ENCODE measurements around the gene ARHGAP21.

The ARHGAP21 gene

GRCh38 chr10:24597961-24598360 lies 125.7 kb downstream of the ARHGAP21 start:
- H3K9me3 ChIP-seq (ENCODE audit: control insufficient read depth, insufficient read depth, low read length) = no peaks in the 10 kb centered on the region
- H3K27me3 ChIP-seq (ENCODE audit: control insufficient read depth, insufficient read depth, low read length) = no peaks in the 10 kb centered on the region
- no peaks in the 10 kb centered on the region for H3K4me1 ChIP-seq (ENCODE audit: control insufficient read depth, insufficient read depth, low read length)
- no peak overlapping the region for H3K4me3 ChIP-seq (ENCODE audit: low read depth, low read length)
- H3K9ac ChIP-seq (ENCODE audit: low read depth, low read length) = no peak overlapping the region
- peaks cover 92% of the 10 kb centered on the region for H3K36me3 ChIP-seq (ENCODE audit: control insufficient read depth, insufficient read depth, low read length)
- H3K27ac ChIP-seq (ENCODE audit: low read depth, low read length) = no peak overlapping the region

DNA sequence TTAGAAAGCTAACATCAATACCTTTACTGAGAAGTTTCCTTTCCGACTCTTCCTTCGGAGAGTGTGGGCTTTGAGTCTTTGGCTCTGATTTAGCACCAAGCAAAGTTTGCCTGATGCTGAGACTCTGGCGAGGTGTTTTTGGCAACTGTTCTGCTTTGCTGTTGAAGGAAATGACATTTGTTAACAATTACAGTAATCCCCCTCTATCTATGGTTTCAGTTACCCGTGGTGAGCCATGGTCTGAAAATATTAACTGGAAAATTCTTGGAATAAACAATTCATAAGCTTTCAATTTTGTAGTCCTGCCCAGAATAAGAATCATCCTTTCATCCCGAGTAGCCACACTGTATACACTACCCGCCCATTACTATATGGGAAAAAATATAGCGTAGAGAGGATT lies 126.3 kb downstream of the ARHGAP21 start:
- Histone ChIP-seq H3K36me3 (ENCODE audit: control insufficient read depth, insufficient read depth, low read length) (peaks cover 93% of the 10 kb centered on the region), H3K27me3 (ENCODE audit: control insufficient read depth, insufficient read depth, low read length) (no peaks in the 10 kb centered on the region), H3K27ac (ENCODE audit: low read depth, low read length) (no peak overlapping the region)

DNA sequence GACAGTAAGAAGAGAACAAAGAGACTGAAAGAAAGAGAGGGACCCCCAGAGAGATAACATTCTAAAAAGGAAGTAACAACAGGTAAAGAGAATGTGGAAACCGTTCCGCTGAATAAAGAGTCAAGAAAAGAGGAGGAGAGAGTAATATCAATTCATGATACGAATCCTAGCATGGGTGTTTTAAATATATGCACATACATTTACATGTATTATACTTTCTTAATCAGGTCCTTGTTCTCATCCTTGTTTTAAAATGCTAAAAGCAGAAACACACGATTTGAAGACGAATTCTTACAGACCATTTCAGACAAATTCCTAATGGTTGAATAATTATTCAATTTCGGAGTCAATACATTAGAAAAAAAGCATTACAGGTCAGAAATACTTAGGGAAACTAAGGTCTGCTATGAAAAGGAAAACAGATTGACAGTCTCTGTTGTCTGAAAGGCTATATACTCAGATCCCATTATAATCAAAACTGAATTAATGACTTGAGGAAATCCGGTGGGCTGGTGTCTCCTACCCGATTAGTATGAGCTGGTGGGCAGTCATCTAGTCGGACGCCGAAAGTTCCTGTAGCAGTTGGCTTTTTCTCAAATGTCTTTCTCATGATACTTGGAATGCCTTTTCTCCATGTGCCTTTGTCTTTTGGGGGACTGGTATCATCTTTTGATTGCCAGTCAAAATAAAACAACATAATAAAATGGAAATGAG lies 127.3 kb downstream of the ARHGAP21 start:
- Histone ChIP-seq H3K27ac (ENCODE audit: low read depth, low read length) (no peak overlapping the region), H3K4me1 (ENCODE audit: control insufficient read depth, insufficient read depth, low read length) (no peaks in the 10 kb centered on the region), H3K36me3 (ENCODE audit: control insufficient read depth, insufficient read depth, low read length) (peaks cover 94% of the 10 kb centered on the region), H3K27me3 (ENCODE audit: control insufficient read depth, insufficient read depth, low read length) (no peaks in the 10 kb centered on the region), H3K4me3 (ENCODE audit: low read depth, low read length) (no peak overlapping the region), H3K9me3 (ENCODE audit: control insufficient read depth, insufficient read depth, low read length) (no peaks in the 10 kb centered on the region), H3K9ac (ENCODE audit: low read depth, low read length) (no peak overlapping the region)

More for the DNA sequence above, 126.3 kb downstream of the ARHGAP21 start:
- no peaks in the 10 kb centered on the region for H3K4me1 ChIP-seq (ENCODE audit: control insufficient read depth, insufficient read depth, low read length)
- no peak overlapping the region for H3K9ac ChIP-seq (ENCODE audit: low read depth, low read length)
- H3K4me3 ChIP-seq (ENCODE audit: low read depth, low read length) = no peak overlapping the region
- H3K9me3 ChIP-seq (ENCODE audit: control insufficient read depth, insufficient read depth, low read length) = no peaks in the 10 kb centered on the region

GRCh38 chr10:24590697-24591457 lies 132.8 kb downstream of the ARHGAP21 start:
- Histone ChIP-seq H3K36me3 (ENCODE audit: control insufficient read depth, insufficient read depth, low read length) (peaks cover 98% of the 10 kb centered on the region), H3K27me3 (ENCODE audit: control insufficient read depth, insufficient read depth, low read length) (no peaks in the 10 kb centered on the region), H3K4me3 (ENCODE audit: low read depth, low read length) (no peak overlapping the region), H3K4me1 (ENCODE audit: control insufficient read depth, insufficient read depth, low read length) (no peaks in the 10 kb centered on the region), H3K9ac (ENCODE audit: low read depth, low read length) (no peak overlapping the region), H3K9me3 (ENCODE audit: control insufficient read depth, insufficient read depth, low read length) (no peaks in the 10 kb centered on the region), H3K27ac (ENCODE audit: low read depth, low read length) (no peak overlapping the region)

GRCh38 chr10:24589265-24589664 lies 134.4 kb downstream of the ARHGAP21 start:
- Histone ChIP-seq H3K9me3 (ENCODE audit: control insufficient read depth, insufficient read depth, low read length) (no peaks in the 10 kb centered on the region), H3K27me3 (ENCODE audit: control insufficient read depth, insufficient read depth, low read length) (no peaks in the 10 kb centered on the region), H3K27ac (ENCODE audit: low read depth, low read length) (no peak overlapping the region), H3K9ac (ENCODE audit: low read depth, low read length) (no peak overlapping the region), H3K4me3 (ENCODE audit: low read depth, low read length) (no peak overlapping the region), H3K4me1 (ENCODE audit: control insufficient read depth, insufficient read depth, low read length) (no peaks in the 10 kb centered on the region), H3K36me3 (ENCODE audit: control insufficient read depth, insufficient read depth, low read length) (peaks cover 87% of the 10 kb centered on the region)

- H3K4me3 ChIP-seq (ENCODE audit: low read depth, low read length) = no peak overlapping the region
- peaks cover 6% of the 10 kb centered on the region; the same call in 1 of the 2 replicates for H3K4me1 ChIP-seq (ENCODE audit: control insufficient read depth, insufficient read depth, low read length)
- H3K9me3 ChIP-seq (ENCODE audit: control insufficient read depth, insufficient read depth, low read length) = no peaks in the 10 kb centered on the region
- H3K27me3 ChIP-seq (ENCODE audit: control insufficient read depth, insufficient read depth, low read length) = no peaks in the 10 kb centered on the region
- H3K36me3 ChIP-seq (ENCODE audit: control insufficient read depth, insufficient read depth, low read length) = peaks cover 14% of the 10 kb centered on the region
- H3K9ac ChIP-seq (ENCODE audit: low read depth, low read length) = no peak overlapping the region
- peak overlapping the region; percentile 13 for H3K27ac ChIP-seq (ENCODE audit: low read depth, low read length)
These were observed 143.8 kb downstream of the ARHGAP21 start for GRCh38 chr10:24579906-24580305.

DNA sequence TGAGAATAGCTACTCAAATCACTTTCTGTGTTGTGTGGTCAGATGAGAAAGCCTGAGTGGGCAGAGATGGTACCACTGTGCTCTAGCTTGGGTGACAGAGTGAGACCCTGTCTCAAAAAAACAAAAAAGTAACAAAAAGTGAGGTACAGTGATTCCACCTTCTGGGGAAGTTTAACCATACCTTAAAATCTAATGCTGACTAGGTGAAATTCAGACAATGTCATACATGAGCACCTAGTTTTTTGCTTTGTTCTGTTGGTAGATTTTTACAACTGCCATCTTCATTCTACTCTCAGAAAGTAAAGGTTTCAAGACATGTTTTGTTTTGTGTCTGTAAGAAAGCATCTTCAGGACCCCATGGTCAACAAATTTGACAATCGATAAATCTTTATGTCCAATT lies 144.2 kb downstream of the ARHGAP21 start:
- Histone ChIP-seq H3K27me3 (ENCODE audit: control insufficient read depth, insufficient read depth, low read length) (no peaks in the 10 kb centered on the region), H3K27ac (ENCODE audit: low read depth, low read length) (no peak overlapping the region), H3K9ac (ENCODE audit: low read depth, low read length) (no peak overlapping the region), H3K4me1 (ENCODE audit: control insufficient read depth, insufficient read depth, low read length) (peaks cover 6% of the 10 kb centered on the region; the same call in 1 of the 2 replicates), H3K9me3 (ENCODE audit: control insufficient read depth, insufficient read depth, low read length) (no peaks in the 10 kb centered on the region), H3K36me3 (ENCODE audit: control insufficient read depth, insufficient read depth, low read length) (peaks cover 14% of the 10 kb centered on the region), H3K4me3 (ENCODE audit: low read depth, low read length) (no peak overlapping the region)

GRCh38 chr10:24575481-24576002 lies 148.1 kb downstream of the ARHGAP21 start:
- H3K9me3 ChIP-seq (ENCODE audit: control insufficient read depth, insufficient read depth, low read length) = no peaks in the 10 kb centered on the region
- H3K27ac ChIP-seq (ENCODE audit: low read depth, low read length) = no peak overlapping the region
- H3K36me3 ChIP-seq (ENCODE audit: control insufficient read depth, insufficient read depth, low read length) = no peaks in the 10 kb centered on the region
- peaks cover 4% of the 10 kb centered on the region; the same call in 1 of the 2 replicates for H3K4me1 ChIP-seq (ENCODE audit: control insufficient read depth, insufficient read depth, low read length)
- H3K4me3 ChIP-seq (ENCODE audit: low read depth, low read length) = no peak overlapping the region
- no peaks in the 10 kb centered on the region for H3K27me3 ChIP-seq (ENCODE audit: control insufficient read depth, insufficient read depth, low read length)
- no peak overlapping the region for H3K9ac ChIP-seq (ENCODE audit: low read depth, low read length)

- H3K4me1 ChIP-seq (ENCODE audit: control insufficient read depth, insufficient read depth, low read length) = peaks cover 1% of the 10 kb centered on the region; the same call in 1 of the 2 replicates
- no peak overlapping the region for H3K27ac ChIP-seq (ENCODE audit: low read depth, low read length)
- no peak overlapping the region for H3K4me3 ChIP-seq (ENCODE audit: low read depth, low read length)
- no peak overlapping the region for H3K9ac ChIP-seq (ENCODE audit: low read depth, low read length)
- H3K9me3 ChIP-seq (ENCODE audit: control insufficient read depth, insufficient read depth, low read length) = no peaks in the 10 kb centered on the region
- no peaks in the 10 kb centered on the region for H3K27me3 ChIP-seq (ENCODE audit: control insufficient read depth, insufficient read depth, low read length)
- H3K36me3 ChIP-seq (ENCODE audit: control insufficient read depth, insufficient read depth, low read length) = no peaks in the 10 kb centered on the region
These were observed 149.0 kb downstream of the ARHGAP21 start for GRCh38 chr10:24574578-24575155.

- Histone ChIP-seq H3K9me3 (ENCODE audit: control insufficient read depth, insufficient read depth, low read length) (no peaks in the 10 kb centered on the region), H3K36me3 (ENCODE audit: control insufficient read depth, insufficient read depth, low read length) (no peaks in the 10 kb centered on the region), H3K4me1 (ENCODE audit: control insufficient read depth, insufficient read depth, low read length) (no peaks in the 10 kb centered on the region), H3K27me3 (ENCODE audit: control insufficient read depth, insufficient read depth, low read length) (no peaks in the 10 kb centered on the region), H3K27ac (ENCODE audit: low read depth, low read length) (no peak overlapping the region), H3K4me3 (ENCODE audit: low read depth, low read length) (no peak overlapping the region), H3K9ac (ENCODE audit: low read depth, low read length) (no peak overlapping the region)
These were observed 149.5 kb downstream of the ARHGAP21 start for GRCh38 chr10:24574161-24574560.

Measured in HUES48 (cell line).